Measurements from ENCODE around the gene C14orf39. TPM values are rescaled to one million over a fixed set of nuclear protein-coding genes. Genes with fewer than 3 reads are reported as not detected.
"Not testable (repeated sequence)": the region's sequence is repeated elsewhere in the genome, so short reads cannot be mapped to it uniquely, and the experiment has no call there.

C14orf39 gene
- total RNA-seq, 2 experiments from 2014 or later = not detected

DNA sequence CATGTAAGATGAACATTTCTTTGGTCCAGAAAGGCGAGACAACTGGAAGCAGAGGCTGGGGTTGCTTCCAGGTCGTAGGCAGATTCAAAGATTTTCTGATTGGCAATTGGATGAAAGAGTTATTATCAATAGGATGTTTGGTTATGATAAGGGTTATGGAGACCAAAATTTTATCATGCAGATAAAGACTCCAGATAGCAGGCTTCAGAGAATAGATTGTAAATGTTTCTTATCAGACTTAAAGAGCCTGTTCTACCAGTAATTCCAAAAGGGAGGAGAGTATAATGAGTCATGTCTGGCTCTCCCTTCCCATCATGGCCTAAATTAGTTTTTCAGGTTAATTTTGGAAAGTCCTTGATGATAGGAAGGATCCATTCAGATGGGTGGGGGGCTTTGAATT lies 55.6 kb downstream of the C14orf39 start:
- ATAC-seq = no peak
- DNase-seq = no peak
- no peak overlapping the region for H3K27ac Mint-ChIP-seq
- H3K36me3 Mint-ChIP-seq = no peaks in the 10 kb centered on the region
- no peaks in the 10 kb centered on the region for H3K9me3 Mint-ChIP-seq (ENCODE audit: low read depth)
- CTCF ChIA-PET = no interaction called here
- no peak overlapping the region for H3K4me3 Mint-ChIP-seq
- no peaks in the 10 kb centered on the region for H3K4me1 Mint-ChIP-seq
- H3K27me3 Mint-ChIP-seq = no peaks in the 10 kb centered on the region

DNA sequence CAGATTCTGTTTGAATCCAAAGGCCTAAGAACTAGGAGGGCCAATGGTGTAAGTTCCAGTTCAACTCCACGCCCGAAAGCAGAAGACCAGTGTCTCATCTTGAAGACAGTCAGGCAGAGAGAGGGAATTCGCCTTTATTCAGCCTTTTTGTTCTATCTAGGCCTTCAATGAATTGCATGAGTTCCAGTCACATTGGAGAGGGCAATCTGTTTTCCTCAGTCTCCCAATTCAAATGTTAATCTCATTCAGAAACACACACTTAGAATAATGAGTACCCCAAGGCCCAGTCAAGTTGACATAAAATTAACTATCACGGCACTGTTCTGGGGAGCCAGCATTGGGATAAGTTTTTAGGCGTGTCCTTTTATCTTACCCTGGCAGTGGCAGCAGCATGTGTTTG lies 65.8 kb downstream of the C14orf39 start:
- Mint-ChIP-seq H3K9me3 (ENCODE audit: low read depth) (no peaks in the 10 kb centered on the region), H3K4me3 (no peak overlapping the region), H3K36me3 (no peaks in the 10 kb centered on the region), H3K27ac (no peak overlapping the region), H3K27me3 (no peaks in the 10 kb centered on the region), H3K4me1 (no peaks in the 10 kb centered on the region)
- ATAC-seq (no peak), DNase-seq (no peak)
- CTCF ChIA-PET = no interaction called here

DNA sequence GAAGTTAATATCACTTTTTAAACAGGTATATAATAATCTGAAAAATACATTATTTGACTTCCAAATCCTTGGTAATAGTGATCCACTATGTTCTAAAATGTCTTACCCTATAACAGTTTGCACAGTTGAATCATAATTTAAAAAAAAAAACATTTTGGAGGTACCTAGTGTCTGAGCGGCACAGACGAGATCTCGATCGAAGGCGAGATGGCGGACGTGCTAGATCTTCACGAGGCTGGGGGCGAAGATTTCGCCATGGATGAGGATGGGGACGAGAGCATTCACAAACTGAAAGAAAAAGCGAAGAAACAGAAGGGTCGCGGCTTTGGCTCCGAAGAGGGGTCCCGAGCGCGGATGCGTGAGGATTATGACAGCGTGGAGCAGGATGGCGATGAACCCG lies 88.3 kb downstream of the C14orf39 start:
- H3K36me3 Mint-ChIP-seq; DNase-seq; CTCF ChIA-PET; H3K27ac Mint-ChIP-seq; H3K27me3 Mint-ChIP-seq; H3K4me3 Mint-ChIP-seq; H3K4me1 Mint-ChIP-seq; H3K9me3 Mint-ChIP-seq (ENCODE audit: low read depth): not testable (repeated sequence)
- ATAC-seq = peak; percentile 71

DNA sequence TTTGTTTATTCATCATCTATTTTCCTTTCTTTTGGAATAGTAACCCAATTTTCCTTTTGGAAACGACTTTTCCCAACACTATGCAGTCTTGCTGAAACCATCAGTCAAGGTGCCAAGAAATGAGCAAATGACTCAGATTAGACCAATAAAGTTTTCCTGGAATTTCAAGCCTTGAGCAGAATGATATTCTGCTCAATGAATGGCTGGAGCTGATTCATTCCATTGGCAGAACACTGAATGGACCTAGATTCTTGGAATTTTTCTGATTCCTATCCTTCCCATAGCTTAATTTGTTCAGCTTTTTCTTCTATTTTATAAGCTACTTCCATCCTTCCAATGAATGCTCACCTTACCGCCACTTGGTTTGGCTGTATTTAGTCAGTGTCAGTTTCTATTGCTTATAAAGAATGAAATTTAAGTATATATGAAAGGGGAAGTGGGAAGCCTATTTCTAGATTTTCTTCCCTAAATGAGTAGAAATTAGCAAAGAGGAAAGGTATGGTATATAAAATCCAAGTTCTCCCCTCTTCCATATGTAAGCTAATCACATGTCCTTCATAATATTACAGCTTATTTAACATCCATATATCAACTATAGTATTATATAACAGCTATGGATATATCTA lies 89.0 kb downstream of the C14orf39 start:
- Mint-ChIP-seq H3K27me3 (no peaks in the 10 kb centered on the region), H3K36me3 (no peaks in the 10 kb centered on the region), H3K4me3 (no peak overlapping the region), H3K27ac (no peak overlapping the region), H3K4me1 (no peaks in the 10 kb centered on the region), H3K9me3 (ENCODE audit: low read depth) (no peaks in the 10 kb centered on the region)
- CTCF ChIA-PET = no interaction called here
- no peak for ATAC-seq
- no peak for DNase-seq

Other genes starting within 250 kb of the C14orf39 start
- gene PPM1A, start 236.8 kb downstream of the C14orf39 start, total RNA-seq = 10 to 100 TPM; 44.0 to 54.6 TPM
- gene SIX6, start 23.1 kb upstream of the C14orf39 start, total RNA-seq = not detected
- gene SIX1, start 163.4 kb upstream of the C14orf39 start, total RNA-seq = under 1 TPM; 0.47 to 0.89 TPM
- 1 to 10 TPM; 1.6 to 3.9 TPM for gene SIX4, start 238.3 kb upstream of the C14orf39 start, total RNA-seq
- gene MNAT1, start 248.7 kb upstream of the C14orf39 start, total RNA-seq = 10 to 100 TPM; 57.9 to 60.7 TPM

All from activated CD8-positive, alpha-beta memory T cell treated with anti-CD3 and anti-CD28 coated beads, Interleukin-2, amount 10 ng/mL, durations not matched to agents 7 days and 5 days (primary cell).